Measurements from ENCODE around the gene IDH1. TPM values are rescaled to one million over a fixed set of nuclear protein-coding genes. Genes with fewer than 3 reads are reported as not detected.
A peak's percentile ranks its signal among the peaks of the same experiment; 100 is the strongest.

Gene IDH1
- total and polyA plus RNA-seq, 2 of the 13 experiments (the other 11 are each of a cell fraction or from before 2014, with no cell fraction given): 312 to 1,077 TPM

DNA sequence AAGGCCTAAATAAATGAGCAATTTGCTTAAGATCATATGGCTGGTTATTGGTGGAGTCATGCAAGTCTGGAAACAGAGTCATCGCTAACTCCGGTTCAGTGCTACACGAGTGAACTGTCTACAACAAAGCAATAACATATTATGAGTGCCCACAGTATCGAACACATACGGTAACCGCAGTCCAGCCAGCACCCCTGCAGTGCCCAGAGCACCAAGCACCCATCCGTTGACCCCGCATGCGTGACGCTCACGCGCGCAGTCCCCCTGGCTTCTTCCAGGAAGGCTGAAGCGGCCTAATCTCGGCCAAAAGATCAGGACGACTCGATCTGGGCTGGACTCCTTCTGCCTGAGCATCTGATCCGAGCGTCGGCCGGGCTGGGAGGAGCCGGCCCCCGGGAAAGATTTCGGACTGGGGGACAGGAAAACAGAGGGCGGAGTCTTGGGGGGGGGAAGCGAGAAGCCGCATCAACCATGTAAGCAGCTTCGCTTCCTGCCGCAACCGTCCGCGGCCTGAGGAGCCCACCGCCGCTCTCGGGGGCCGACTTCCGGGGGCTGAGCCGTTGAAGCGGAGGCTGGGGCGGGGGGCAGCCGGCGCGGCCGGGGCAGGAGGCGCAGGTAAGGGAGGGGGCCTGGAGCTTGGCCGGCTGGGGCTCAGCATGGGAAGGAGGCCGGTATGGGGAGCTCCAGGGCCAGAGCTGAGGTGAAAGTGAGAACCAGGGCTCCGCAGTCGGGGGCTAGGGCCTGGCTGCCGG, 11.1 kb upstream of the IDH1 start, which contains the start of gene PIKFYVE (continued):
- TF ChIP-seq, protein P1, sequence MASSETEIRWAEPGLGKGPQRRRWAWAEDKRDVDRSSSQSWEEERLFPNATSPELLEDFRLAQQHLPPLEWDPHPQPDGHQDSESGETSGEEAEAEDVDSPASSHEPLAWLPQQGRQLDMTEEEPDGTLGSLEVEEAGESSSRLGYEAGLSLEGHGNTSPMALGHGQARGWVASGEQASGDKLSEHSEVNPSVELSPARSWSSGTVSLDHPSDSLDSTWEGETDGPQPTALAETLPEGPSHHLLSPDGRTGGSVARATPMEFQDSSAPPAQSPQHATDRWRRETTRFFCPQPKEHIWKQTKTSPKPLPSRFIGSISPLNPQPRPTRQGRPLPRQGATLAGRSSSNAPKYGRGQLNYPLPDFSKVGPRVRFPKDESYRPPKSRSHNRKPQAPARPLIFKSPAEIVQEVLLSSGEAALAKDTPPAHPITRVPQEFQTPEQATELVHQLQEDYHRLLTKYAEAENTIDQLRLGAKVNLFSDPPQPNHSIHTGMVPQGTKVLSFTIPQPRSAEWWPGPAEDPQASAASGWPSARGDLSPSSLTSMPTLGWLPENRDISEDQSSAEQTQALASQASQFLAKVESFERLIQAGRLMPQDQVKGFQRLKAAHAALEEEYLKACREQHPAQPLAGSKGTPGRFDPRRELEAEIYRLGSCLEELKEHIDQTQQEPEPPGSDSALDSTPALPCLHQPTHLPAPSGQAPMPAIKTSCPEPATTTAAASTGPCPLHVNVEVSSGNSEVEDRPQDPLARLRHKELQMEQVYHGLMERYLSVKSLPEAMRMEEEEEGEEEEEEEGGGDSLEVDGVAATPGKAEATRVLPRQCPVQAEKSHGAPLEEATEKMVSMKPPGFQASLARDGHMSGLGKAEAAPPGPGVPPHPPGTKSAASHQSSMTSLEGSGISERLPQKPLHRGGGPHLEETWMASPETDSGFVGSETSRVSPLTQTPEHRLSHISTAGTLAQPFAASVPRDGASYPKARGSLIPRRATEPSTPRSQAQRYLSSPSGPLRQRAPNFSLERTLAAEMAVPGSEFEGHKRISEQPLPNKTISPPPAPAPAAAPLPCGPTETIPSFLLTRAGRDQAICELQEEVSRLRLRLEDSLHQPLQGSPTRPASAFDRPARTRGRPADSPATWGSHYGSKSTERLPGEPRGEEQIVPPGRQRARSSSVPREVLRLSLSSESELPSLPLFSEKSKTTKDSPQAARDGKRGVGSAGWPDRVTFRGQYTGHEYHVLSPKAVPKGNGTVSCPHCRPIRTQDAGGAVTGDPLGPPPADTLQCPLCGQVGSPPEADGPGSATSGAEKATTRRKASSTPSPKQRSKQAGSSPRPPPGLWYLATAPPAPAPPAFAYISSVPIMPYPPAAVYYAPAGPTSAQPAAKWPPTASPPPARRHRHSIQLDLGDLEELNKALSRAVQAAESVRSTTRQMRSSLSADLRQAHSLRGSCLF (CRISPR knock-in tag; IDR thresholded peaks at IDR 0.05; ENCODE audit: borderline replicate concordance): peak; percentile 84; the same call in 1 of the 2 replicates
- TF ChIP-seq, protein P2, sequence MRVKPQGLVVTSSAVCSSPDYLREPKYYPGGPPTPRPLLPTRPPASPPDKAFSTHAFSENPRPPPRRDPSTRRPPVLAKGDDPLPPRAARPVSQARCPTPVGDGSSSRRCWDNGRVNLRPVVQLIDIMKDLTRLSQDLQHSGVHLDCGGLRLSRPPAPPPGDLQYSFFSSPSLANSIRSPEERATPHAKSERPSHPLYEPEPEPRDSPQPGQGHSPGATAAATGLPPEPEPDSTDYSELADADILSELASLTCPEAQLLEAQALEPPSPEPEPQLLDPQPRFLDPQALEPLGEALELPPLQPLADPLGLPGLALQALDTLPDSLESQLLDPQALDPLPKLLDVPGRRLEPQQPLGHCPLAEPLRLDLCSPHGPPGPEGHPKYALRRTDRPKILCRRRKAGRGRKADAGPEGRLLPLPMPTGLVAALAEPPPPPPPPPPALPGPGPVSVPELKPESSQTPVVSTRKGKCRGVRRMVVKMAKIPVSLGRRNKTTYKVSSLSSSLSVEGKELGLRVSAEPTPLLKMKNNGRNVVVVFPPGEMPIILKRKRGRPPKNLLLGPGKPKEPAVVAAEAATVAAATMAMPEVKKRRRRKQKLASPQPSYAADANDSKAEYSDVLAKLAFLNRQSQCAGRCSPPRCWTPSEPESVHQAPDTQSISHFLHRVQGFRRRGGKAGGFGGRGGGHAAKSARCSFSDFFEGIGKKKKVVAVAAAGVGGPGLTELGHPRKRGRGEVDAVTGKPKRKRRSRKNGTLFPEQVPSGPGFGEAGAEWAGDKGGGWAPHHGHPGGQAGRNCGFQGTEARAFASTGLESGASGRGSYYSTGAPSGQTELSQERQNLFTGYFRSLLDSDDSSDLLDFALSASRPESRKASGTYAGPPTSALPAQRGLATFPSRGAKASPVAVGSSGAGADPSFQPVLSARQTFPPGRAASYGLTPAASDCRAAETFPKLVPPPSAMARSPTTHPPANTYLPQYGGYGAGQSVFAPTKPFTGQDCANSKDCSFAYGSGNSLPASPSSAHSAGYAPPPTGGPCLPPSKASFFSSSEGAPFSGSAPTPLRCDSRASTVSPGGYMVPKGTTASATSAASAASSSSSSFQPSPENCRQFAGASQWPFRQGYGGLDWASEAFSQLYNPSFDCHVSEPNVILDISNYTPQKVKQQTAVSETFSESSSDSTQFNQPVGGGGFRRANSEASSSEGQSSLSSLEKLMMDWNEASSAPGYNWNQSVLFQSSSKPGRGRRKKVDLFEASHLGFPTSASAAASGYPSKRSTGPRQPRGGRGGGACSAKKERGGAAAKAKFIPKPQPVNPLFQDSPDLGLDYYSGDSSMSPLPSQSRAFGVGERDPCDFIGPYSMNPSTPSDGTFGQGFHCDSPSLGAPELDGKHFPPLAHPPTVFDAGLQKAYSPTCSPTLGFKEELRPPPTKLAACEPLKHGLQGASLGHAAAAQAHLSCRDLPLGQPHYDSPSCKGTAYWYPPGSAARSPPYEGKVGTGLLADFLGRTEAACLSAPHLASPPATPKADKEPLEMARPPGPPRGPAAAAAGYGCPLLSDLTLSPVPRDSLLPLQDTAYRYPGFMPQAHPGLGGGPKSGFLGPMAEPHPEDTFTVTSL (CRISPR knock-in tag; IDR thresholded peaks at IDR 0.05; ENCODE audit: borderline replicate concordance): peak; percentile 16; the same call in 1 of the 2 replicates
- no peak for TF ChIP-seq ZNF138 (CRISPR knock-in tag; IDR thresholded peaks at IDR 0.05; ENCODE audit: low read depth)
- TF ChIP-seq GATA4 (IDR thresholded peaks at IDR 0.05; ENCODE audit: borderline replicate concordance, low read depth): no peak
- no peak; the same call in 1 of the 2 replicates for TF ChIP-seq ZNF670 (CRISPR knock-in tag; IDR thresholded peaks at IDR 0.05; ENCODE audit: borderline replicate concordance)
- TF ChIP-seq, protein P3, sequence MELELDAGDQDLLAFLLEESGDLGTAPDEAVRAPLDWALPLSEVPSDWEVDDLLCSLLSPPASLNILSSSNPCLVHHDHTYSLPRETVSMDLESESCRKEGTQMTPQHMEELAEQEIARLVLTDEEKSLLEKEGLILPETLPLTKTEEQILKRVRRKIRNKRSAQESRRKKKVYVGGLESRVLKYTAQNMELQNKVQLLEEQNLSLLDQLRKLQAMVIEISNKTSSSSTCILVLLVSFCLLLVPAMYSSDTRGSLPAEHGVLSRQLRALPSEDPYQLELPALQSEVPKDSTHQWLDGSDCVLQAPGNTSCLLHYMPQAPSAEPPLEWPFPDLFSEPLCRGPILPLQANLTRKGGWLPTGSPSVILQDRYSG (CRISPR knock-in tag; IDR thresholded peaks at IDR 0.05): no peak; the same call in 1 of the 2 replicates
- peak; percentile 24; the same call in 1 of the 2 replicates for TF ChIP-seq ZBTB42 (CRISPR knock-in tag; IDR thresholded peaks at IDR 0.05)
- no peak for TF ChIP-seq ATRX (CRISPR knock-in tag; IDR thresholded peaks at IDR 0.05; ENCODE audit: borderline replicate concordance)
- peak; percentile 64 for TF ChIP-seq HOXD1 (CRISPR knock-in tag; IDR thresholded peaks at IDR 0.05)
- peak; percentile 54; the same call in 1 of the 2 replicates for TF ChIP-seq ZNF562 (CRISPR knock-in tag; IDR thresholded peaks at IDR 0.05; ENCODE audit: borderline replicate concordance)
- TF ChIP-seq ZBTB8A (CRISPR knock-in tag; IDR thresholded peaks at IDR 0.05; ENCODE audit: borderline replicate concordance, low read depth): 0 out of 2 replicates have a peak, but pooled peaks have one; percentile 16
- TF ChIP-seq SOX13 (IDR thresholded peaks at IDR 0.05): no peak
- TF ChIP-seq SOX13 (CRISPR knock-in tag; conservative IDR thresholded peaks at IDR 0.05 in 1 of 2, IDR thresholded peaks at IDR 0.05 in 1 of 2): peak in 1 of 2 experiments; percentile 76; a peak in 2 of 4 replicates
